GM21528 (cell line): ENCODE data around the gene WNT5B.
A peak's percentile ranks its signal among the peaks of the same experiment; 100 is the strongest.
"Not testable (repeated sequence)": the region's sequence is repeated elsewhere in the genome, so short reads cannot be mapped to it uniquely, and the experiment has no call there.

Experiments
- ATAC-seq: cut with Tn5 transposase; IDR thresholded peaks from one replicate; pipeline ENCODE4 v1.9.1; 2021; ENCODE audit warnings: mild to moderate bottlenecking, moderate library complexity; ENCODE audit not compliant: unreplicated experiment, low FRiP score

Gene WNT5B

GRCh38 chr12:1676043-1676442, 47.0 kb downstream of the WNT5B start:
- no peak for ATAC-seq

- no peak for ATAC-seq
Measured at GRCh38 chr12:1680804-1681492, 51.9 kb downstream of the WNT5B start.

- ATAC-seq, result no peak
Measured at GRCh38 chr12:1681493-1681807, 52.4 kb downstream of the WNT5B start.

GRCh38 chr12:1688086-1688710, 59.2 kb downstream of the WNT5B start:
- ATAC-seq, result no peak

GRCh38 chr12:1690578-1691122, 61.6 kb downstream of the WNT5B start, which contains the start of gene ADIPOR2:
Gene ADIPOR2, plus strand, starts transcription at chr12:1691070. Its CDS starts 63,274 bp downstream, at chr12:1754344.
- peak; percentile 95 for ATAC-seq

- ATAC-seq, result peak; percentile 46
Measured at GRCh38 chr12:1691123-1692007, 62.3 kb downstream of the WNT5B start.

GRCh38 chr12:1692226-1692625, 63.2 kb downstream of the WNT5B start:
- no peak for ATAC-seq

GRCh38 chr12:1692895-1693610, 64.0 kb downstream of the WNT5B start:
- no peak for ATAC-seq

- not testable (repeated sequence) for ATAC-seq
Measured at GRCh38 chr12:1695097-1695496, 66.1 kb downstream of the WNT5B start.

GRCh38 chr12:1695886-1696670, 67.0 kb downstream of the WNT5B start:
- no peak for ATAC-seq

GRCh38 chr12:1696800-1697199, 67.8 kb downstream of the WNT5B start:
- no peak for ATAC-seq
